Measurements from ENCODE around the gene HIPK4. TPM values are rescaled to one million over a fixed set of nuclear protein-coding genes. Genes with fewer than 3 reads are reported as not detected.
"Not testable (repeated sequence)": the region's sequence is repeated elsewhere in the genome, so short reads cannot be mapped to it uniquely, and the experiment has no call there.

Gene HIPK4
- total RNA-seq, 1 experiment from 2014 or later, result 0.74 TPM

DNA sequence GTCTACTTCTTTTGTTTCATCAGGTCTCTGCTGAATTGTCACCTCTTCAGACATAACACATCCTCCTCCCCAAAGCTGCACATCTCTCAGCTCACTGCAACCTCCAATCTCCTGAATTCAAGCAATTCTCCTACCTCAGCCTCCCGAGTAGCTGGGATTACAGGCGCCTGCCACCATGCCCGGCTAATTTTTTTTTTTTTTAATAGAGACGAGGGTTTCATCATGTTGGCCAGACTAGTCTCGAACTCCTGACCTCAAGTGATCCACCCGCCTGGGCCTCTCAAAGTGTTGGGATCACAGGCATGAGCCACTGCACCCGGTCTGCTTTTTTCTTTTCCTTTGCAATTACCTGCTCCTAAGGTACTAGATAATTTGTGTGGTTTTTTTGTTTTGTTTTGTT, 42.8 kb upstream of the HIPK4 start:
- Histone ChIP-seq H3K9ac (ENCODE audit: low read length) (peak overlapping the region; percentile 72), H3K4me1 (ENCODE audit: control insufficient read depth in 1 of 2, insufficient read depth in 2 of 2, low read length in 2 of 2) (peaks cover 31 to 43% of the 10 kb centered on the region in 2 experiments), H3K4me3 (replicated peaks in 1 of 2; ENCODE audit: low read depth in 1 of 2, low read length in 2 of 2) (peak overlapping the region; percentile 36 to 54), H3K4me2 (ENCODE audit: low read length) (peak overlapping the region; percentile 76), H3K27ac (ENCODE audit: low read depth, low read length) (peak overlapping the region; percentile 95)
- POLR2A ChIA-PET, result interaction anchor here (0.7 to 1.2 kb wide), 2 partner anchors 20 to 33 kb away, joined by 3 read pairs; partner anchors contain the start of genes BLVRB and PRX
- H3K9me3 ChIP-seq (ENCODE audit: control insufficient read depth in 1 of 2, insufficient read depth in 1 of 2, low read depth in 1 of 2, low read length in 2 of 2); H3K27me3 ChIP-seq (ENCODE audit: insufficient read depth, low read length); H4K20me1 ChIP-seq (ENCODE audit: insufficient read depth); BruUV-seq (replicated peaks); DNase-seq (ENCODE audit: low read depth, low spot score); H3K79me2 ChIP-seq (ENCODE audit: insufficient read depth, low read length); ATAC-seq; H3K36me3 ChIP-seq (ENCODE audit: control insufficient read depth in 1 of 2, insufficient read depth in 2 of 2, low read length in 2 of 2); intact Hi-C loops (cut with micrococcal nuclease); H2AFZ ChIP-seq (ENCODE audit: low read depth, low read length, poor library complexity, severe bottlenecking); H3K9me2 ChIP-seq (ENCODE audit: insufficient read depth): not testable (repeated sequence)
- CTCF ChIA-PET, result interaction anchor here (1.1 to 1.7 kb wide), 4 partner anchors 10 to 151 kb away, joined by 3 to 7 read pairs (median 3); no protein-coding TSS in a partner anchor
- RAD21 ChIA-PET (ENCODE audit: low non-redundant PET in 1 of 2, low total read pairs in 2 of 2, uncharacterized antibody in 2 of 2, unreplicated experiment in 2 of 2), result interaction anchor here in 1 of 2 experiments (0.6 kb wide), 1 partner anchor 202 kb away, joined by 3 read pairs; no protein-coding TSS in a partner anchor

DNA sequence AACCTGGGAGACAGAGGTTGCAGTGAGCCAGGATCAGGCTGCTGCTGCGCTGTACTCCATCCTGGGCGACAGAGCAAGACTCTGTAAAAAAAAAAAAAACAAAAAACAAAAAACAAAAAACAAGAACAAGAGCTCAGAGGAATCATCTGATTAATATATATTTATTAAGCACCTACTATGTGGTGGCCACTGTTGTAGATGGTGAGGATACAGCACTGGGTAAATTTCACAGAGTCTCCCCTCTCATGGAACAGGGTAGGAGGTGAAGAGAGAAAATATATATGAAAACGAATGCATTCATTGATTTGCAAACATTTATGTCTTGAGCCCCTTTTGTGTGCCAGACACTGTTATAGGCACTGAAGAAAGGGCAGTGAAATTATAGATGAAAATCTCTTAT, 41.7 kb upstream of the HIPK4 start:
- no peaks in the 10 kb centered on the region for H3K27me3 ChIP-seq (ENCODE audit: insufficient read depth, low read length)
- RAD21 ChIA-PET (ENCODE audit: low non-redundant PET in 1 of 2, low total read pairs in 2 of 2, uncharacterized antibody in 2 of 2, unreplicated experiment in 2 of 2), result no interaction called here
- H4K20me1 ChIP-seq (ENCODE audit: insufficient read depth), result no peaks in the 10 kb centered on the region
- no peaks in the 10 kb centered on the region for H3K36me3 ChIP-seq (ENCODE audit: control insufficient read depth in 1 of 2, insufficient read depth in 2 of 2, low read length in 2 of 2)
- H3K4me1 ChIP-seq (ENCODE audit: control insufficient read depth in 1 of 2, insufficient read depth in 2 of 2, low read length in 2 of 2), result peaks cover 31 to 48% of the 10 kb centered on the region in 2 experiments
- H3K4me3 ChIP-seq (replicated peaks in 1 of 2; ENCODE audit: low read depth in 1 of 2, low read length in 2 of 2), result no peak overlapping the region
- no peak for ATAC-seq
- intact Hi-C loops (cut with micrococcal nuclease), result no loop called here
- peak overlapping the region; percentile 95 for H3K27ac ChIP-seq (ENCODE audit: low read depth, low read length)
- no peak overlapping the region for H2AFZ ChIP-seq (ENCODE audit: low read depth, low read length, poor library complexity, severe bottlenecking)
- no peaks in the 10 kb centered on the region for H3K9me3 ChIP-seq (ENCODE audit: control insufficient read depth in 1 of 2, insufficient read depth in 1 of 2, low read depth in 1 of 2, low read length in 2 of 2)
- POLR2A ChIA-PET, result interaction anchor here (0.6 to 0.8 kb wide), 4 partner anchors 10 to 374 kb away, joined by 4 to 8 read pairs (median 4); no protein-coding TSS in a partner anchor
- H3K79me2 ChIP-seq (ENCODE audit: insufficient read depth, low read length), result no peaks in the 10 kb centered on the region
- H3K9me2 ChIP-seq (ENCODE audit: insufficient read depth), result no peaks in the 10 kb centered on the region
- no TSS peak for BruUV-seq (replicated peaks)
- DNase-seq (ENCODE audit: low read depth, low spot score), result no peak
- CTCF ChIA-PET, result interaction anchor here (1.9 kb wide), 1 partner anchor 11 kb away, joined by 5 read pairs; no protein-coding TSS in a partner anchor
- H3K4me2 ChIP-seq (ENCODE audit: low read length), result peak overlapping the region; percentile 76
- H3K9ac ChIP-seq (ENCODE audit: low read length), result 0 out of 2 replicates have a peak overlapping the region, but pooled peaks have one; percentile 17
- TF ChIP-seq EZH2 (IDR thresholded peaks at IDR 0.05) (no peak), CEBPB (IDR thresholded peaks at IDR 0.05; ENCODE audit: low read depth) (no peak), SRF (IDR thresholded peaks at IDR 0.05; ENCODE audit: low read depth) (no peak), ZNF274 (IDR thresholded peaks at IDR 0.05; ENCODE audit: low read depth, low read length) (no peak), POLR2AphosphoS5 (IDR thresholded peaks at IDR 0.05; ENCODE audit: low read depth, low read length) (no peak), TCF7L2 (IDR thresholded peaks at IDR 0.05; ENCODE audit: borderline replicate concordance, extremely low read depth, insufficient read depth, insufficient read length) (no peak), SIN3A (IDR thresholded peaks at IDR 0.05; ENCODE audit: low read depth) (no peak)
- TF ChIP-seq, protein P1, sequence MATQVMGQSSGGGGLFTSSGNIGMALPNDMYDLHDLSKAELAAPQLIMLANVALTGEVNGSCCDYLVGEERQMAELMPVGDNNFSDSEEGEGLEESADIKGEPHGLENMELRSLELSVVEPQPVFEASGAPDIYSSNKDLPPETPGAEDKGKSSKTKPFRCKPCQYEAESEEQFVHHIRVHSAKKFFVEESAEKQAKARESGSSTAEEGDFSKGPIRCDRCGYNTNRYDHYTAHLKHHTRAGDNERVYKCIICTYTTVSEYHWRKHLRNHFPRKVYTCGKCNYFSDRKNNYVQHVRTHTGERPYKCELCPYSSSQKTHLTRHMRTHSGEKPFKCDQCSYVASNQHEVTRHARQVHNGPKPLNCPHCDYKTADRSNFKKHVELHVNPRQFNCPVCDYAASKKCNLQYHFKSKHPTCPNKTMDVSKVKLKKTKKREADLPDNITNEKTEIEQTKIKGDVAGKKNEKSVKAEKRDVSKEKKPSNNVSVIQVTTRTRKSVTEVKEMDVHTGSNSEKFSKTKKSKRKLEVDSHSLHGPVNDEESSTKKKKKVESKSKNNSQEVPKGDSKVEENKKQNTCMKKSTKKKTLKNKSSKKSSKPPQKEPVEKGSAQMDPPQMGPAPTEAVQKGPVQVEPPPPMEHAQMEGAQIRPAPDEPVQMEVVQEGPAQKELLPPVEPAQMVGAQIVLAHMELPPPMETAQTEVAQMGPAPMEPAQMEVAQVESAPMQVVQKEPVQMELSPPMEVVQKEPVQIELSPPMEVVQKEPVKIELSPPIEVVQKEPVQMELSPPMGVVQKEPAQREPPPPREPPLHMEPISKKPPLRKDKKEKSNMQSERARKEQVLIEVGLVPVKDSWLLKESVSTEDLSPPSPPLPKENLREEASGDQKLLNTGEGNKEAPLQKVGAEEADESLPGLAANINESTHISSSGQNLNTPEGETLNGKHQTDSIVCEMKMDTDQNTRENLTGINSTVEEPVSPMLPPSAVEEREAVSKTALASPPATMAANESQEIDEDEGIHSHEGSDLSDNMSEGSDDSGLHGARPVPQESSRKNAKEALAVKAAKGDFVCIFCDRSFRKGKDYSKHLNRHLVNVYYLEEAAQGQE (IDR thresholded peaks at IDR 0.05; ENCODE audit: low read depth), result no peak
- TF ChIP-seq, protein P2, sequence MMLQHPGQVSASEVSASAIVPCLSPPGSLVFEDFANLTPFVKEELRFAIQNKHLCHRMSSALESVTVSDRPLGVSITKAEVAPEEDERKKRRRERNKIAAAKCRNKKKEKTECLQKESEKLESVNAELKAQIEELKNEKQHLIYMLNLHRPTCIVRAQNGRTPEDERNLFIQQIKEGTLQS (IDR thresholded peaks at IDR 0.05), result no peak
- TF ChIP-seq, protein P3, sequence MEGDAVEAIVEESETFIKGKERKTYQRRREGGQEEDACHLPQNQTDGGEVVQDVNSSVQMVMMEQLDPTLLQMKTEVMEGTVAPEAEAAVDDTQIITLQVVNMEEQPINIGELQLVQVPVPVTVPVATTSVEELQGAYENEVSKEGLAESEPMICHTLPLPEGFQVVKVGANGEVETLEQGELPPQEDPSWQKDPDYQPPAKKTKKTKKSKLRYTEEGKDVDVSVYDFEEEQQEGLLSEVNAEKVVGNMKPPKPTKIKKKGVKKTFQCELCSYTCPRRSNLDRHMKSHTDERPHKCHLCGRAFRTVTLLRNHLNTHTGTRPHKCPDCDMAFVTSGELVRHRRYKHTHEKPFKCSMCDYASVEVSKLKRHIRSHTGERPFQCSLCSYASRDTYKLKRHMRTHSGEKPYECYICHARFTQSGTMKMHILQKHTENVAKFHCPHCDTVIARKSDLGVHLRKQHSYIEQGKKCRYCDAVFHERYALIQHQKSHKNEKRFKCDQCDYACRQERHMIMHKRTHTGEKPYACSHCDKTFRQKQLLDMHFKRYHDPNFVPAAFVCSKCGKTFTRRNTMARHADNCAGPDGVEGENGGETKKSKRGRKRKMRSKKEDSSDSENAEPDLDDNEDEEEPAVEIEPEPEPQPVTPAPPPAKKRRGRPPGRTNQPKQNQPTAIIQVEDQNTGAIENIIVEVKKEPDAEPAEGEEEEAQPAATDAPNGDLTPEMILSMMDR (IDR thresholded peaks at IDR 0.05 in 2 of 3, conservative IDR thresholded peaks at IDR 0.05 in 1 of 3; ENCODE audit: borderline replicate concordance in 1 of 3, insufficient read depth in 1 of 3, low read depth in 2 of 3, low read length in 2 of 3), result no peak

All from HCT116 (cell line).